H1 (cell line): ENCODE measurements around the gene F5.

ENCODE experiments used
- BCL11A ChIP-seq, 2 experiments: IDR thresholded peaks; one replicate each; pipeline ENCODE4 v1.6.1; 2011; ENCODE audit warnings: low read depth in 2 of 2, low read length in 2 of 2, mild to moderate bottlenecking in 2 of 2
- JUN ChIP-seq: IDR thresholded peaks from 2 replicates; pipeline ENCODE4 v1.6.1; 2011; ENCODE audit warnings: low read depth, mild to moderate bottlenecking, improper control_type of control experiment, low read length
- SRF ChIP-seq: IDR thresholded peaks from 2 replicates; pipeline ENCODE4 v1.6.1; 2011; ENCODE audit warnings: mild to moderate bottlenecking, low read depth, low read length, moderate library complexity

- TF ChIP-seq BCL11A (IDR thresholded peaks at IDR 0.05; ENCODE audit: low read depth in 2 of 2, low read length in 2 of 2) (no peak), JUN (no peak), SRF (no peak)
These were observed 38.0 kb downstream of the F5 start for GRCh38 chr1:169548282-169548681.
